ENCODE results near the gene KLC3.
"Not testable (repeated sequence)": the region's sequence is repeated elsewhere in the genome, so short reads cannot be mapped to it uniquely, and the experiment has no call there.

The KLC3 gene

GRCh38 chr19:45324349-45324907 lies 16.1 kb upstream of the KLC3 start:
- no peaks in the 10 kb centered on the region for H3K4me1 ChIP-seq (ENCODE audit: control insufficient read depth in 1 of 2, insufficient read depth in 1 of 2, low read depth in 1 of 2, low read length in 1 of 2)
- no peak overlapping the region for H3K27ac ChIP-seq
- no peak for TF ChIP-seq CTCF (IDR thresholded peaks at IDR 0.05)
- peaks cover 42% of the 10 kb centered on the region for H3K27me3 ChIP-seq
- H3K4me3 ChIP-seq (ENCODE audit: low read depth in 1 of 2, low read length in 1 of 2): no peak overlapping the region
- no peaks in the 10 kb centered on the region for H3K9me3 ChIP-seq
- H3K36me3 ChIP-seq: no peaks in the 10 kb centered on the region

- TF ChIP-seq CTCF (IDR thresholded peaks at IDR 0.05): no peak
- Histone ChIP-seq H3K36me3 (no peaks in the 10 kb centered on the region), H3K4me1 (ENCODE audit: control insufficient read depth in 1 of 2, insufficient read depth in 1 of 2, low read depth in 1 of 2, low read length in 1 of 2) (no peaks in the 10 kb centered on the region), H3K4me3 (ENCODE audit: low read depth in 1 of 2, low read length in 1 of 2) (no peak overlapping the region), H3K27ac (no peak overlapping the region), H3K9me3 (no peaks in the 10 kb centered on the region), H3K27me3 (peaks cover 32% of the 10 kb centered on the region)
Observed at GRCh38 chr19:45327404-45328143, 13.0 kb upstream of the KLC3 start.

- Histone ChIP-seq H3K9me3 (no peaks in the 10 kb centered on the region), H3K27me3 (peaks cover 6% of the 10 kb centered on the region), H3K27ac (no peak overlapping the region), H3K4me3 (ENCODE audit: low read depth in 1 of 2, low read length in 1 of 2) (no peak overlapping the region), H3K4me1 (ENCODE audit: control insufficient read depth in 1 of 2, insufficient read depth in 1 of 2, low read depth in 1 of 2, low read length in 1 of 2) (no peaks in the 10 kb centered on the region), H3K36me3 (no peaks in the 10 kb centered on the region)
- TF ChIP-seq CTCF (IDR thresholded peaks at IDR 0.05): no peak
Observed at GRCh38 chr19:45331411-45331810, 9.1 kb upstream of the KLC3 start.

- Histone ChIP-seq H3K36me3 (no peaks in the 10 kb centered on the region), H3K27ac (no peak overlapping the region), H3K4me1 (ENCODE audit: control insufficient read depth in 1 of 2, insufficient read depth in 1 of 2, low read depth in 1 of 2, low read length in 1 of 2) (peaks cover 0 to 4% of the 10 kb centered on the region in 2 experiments), H3K4me3 (ENCODE audit: low read depth in 1 of 2, low read length in 1 of 2) (no peak overlapping the region), H3K27me3 (peaks cover 10% of the 10 kb centered on the region), H3K9me3 (no peaks in the 10 kb centered on the region)
- TF ChIP-seq CTCF (IDR thresholded peaks at IDR 0.05): no peak
Observed at GRCh38 chr19:45333609-45334303, 6.8 kb upstream of the KLC3 start.

- H3K36me3 ChIP-seq; H3K27ac ChIP-seq; H3K4me1 ChIP-seq (ENCODE audit: control insufficient read depth in 1 of 2, insufficient read depth in 1 of 2, low read depth in 1 of 2, low read length in 1 of 2); H3K4me3 ChIP-seq (ENCODE audit: low read depth in 1 of 2, low read length in 1 of 2); H3K9me3 ChIP-seq: not testable (repeated sequence)
- peaks cover 21% of the 10 kb centered on the region for H3K27me3 ChIP-seq
Observed at GRCh38 chr19:45334881-45335280, 5.7 kb upstream of the KLC3 start.

- H3K9me3 ChIP-seq: no peaks in the 10 kb centered on the region
Observed at GRCh38 chr19:45336696-45337251, 3.8 kb upstream of the KLC3 start.

More at GRCh38 chr19:45336696-45337251, 3.8 kb upstream of the KLC3 start:
- Histone ChIP-seq H3K27ac (no peak overlapping the region), H3K27me3 (peaks cover 40% of the 10 kb centered on the region), H3K4me1 (ENCODE audit: control insufficient read depth in 1 of 2, insufficient read depth in 1 of 2, low read depth in 1 of 2, low read length in 1 of 2) (peaks cover 0 to 12% of the 10 kb centered on the region in 2 experiments), H3K4me3 (ENCODE audit: low read depth in 1 of 2, low read length in 1 of 2) (no peak overlapping the region), H3K36me3 (no peaks in the 10 kb centered on the region)
- TF ChIP-seq CTCF (IDR thresholded peaks at IDR 0.05): no peak

All from neutrophil (primary cell).